HCT116 (cell line): Measurements from ENCODE around the gene CTRL. TPM values are rescaled to one million over a fixed set of nuclear protein-coding genes. Genes with fewer than 3 reads are reported as not detected.

Source experiments
- ATAC-seq: fragments of 200-7000 bp; cut with Tn5 transposase; 2 replicates; pipeline ENCODE4 v1.9.1; 2020; ENCODE audit warnings: mild to moderate bottlenecking, moderate library complexity
- BruUV-seq: library from RNA; stranded (reverse); fragments of 400-500 nt; replicated peaks from 2 replicates; lab custom pipeline; 2021; lab: Mats Ljungman, UMichigan
- CTCF ChIA-PET: fragments of 300-600 bp; sonication (Branson Sonifier 250); formaldehyde crosslinking; loops from one replicate; lab custom pipeline; 2021; ENCODE audit warnings: antibody characterized with exemption; lab: Charles Lee
- POLR2A ChIA-PET: fragments of 300-600, 350-600 bp; sonication (Branson Sonifier 250); formaldehyde crosslinking; loops from one replicate; lab custom pipeline; 2021; ENCODE audit warnings: antibody characterized with exemption; lab: Charles Lee
- RAD21 ChIA-PET, 2 experiments: fragments of 300-600 bp; sonication (Branson Sonifier 250); formaldehyde crosslinking; loops; one replicate each; lab custom pipeline; 2023; ENCODE audit warnings: low total read pairs in 2 of 2; ENCODE audit not compliant: uncharacterized antibody in 2 of 2, unreplicated experiment in 2 of 2, low non-redundant PET in 1 of 2; lab: Charles Lee
- DNase-seq: peaks from one replicate; pipeline ENCODE4 v3.0.0-alpha.2; 2010; ENCODE audit warnings: low read depth, low spot score
- H2AFZ ChIP-seq: fragments of 200-600 bp; shearing (Covaris generic), sonication (generic); 2 replicates; pipeline ENCODE4 v1.6.1; 2017; ENCODE audit warnings: low read depth, mixed run types, mixed read lengths, antibody characterized with exemption, low read length; ENCODE audit not compliant: poor library complexity, severe bottlenecking
- H3K27ac ChIP-seq: 2 replicates; pipeline ENCODE4 v1.5.1; 2012; ENCODE audit warnings: low read depth, low read length
- H3K27me3 ChIP-seq: fragments of 200-600 bp; sonication (generic); 2 replicates; pipeline ENCODE4 v1.6.1; 2016; ENCODE audit warnings: mixed run types, low read length, mixed read lengths; ENCODE audit not compliant: insufficient read depth
- H3K36me3 ChIP-seq, 2 experiments: fragments of 200-500 bp in 1 of 2; fragments of 200-600 bp in 1 of 2; sonication (Bioruptor generic) in 1 of 2; sonication (generic) in 1 of 2; 2 replicates each; pipeline versions ENCODE4 v1.5.1 to v1.6.1; 2014 to 2016; ENCODE audit warnings: low read length in 2 of 2, inconsistent platforms in 1 of 2, mixed read lengths in 1 of 2, mixed run types in 1 of 2; ENCODE audit not compliant: insufficient read depth in 2 of 2, control insufficient read depth in 1 of 2
- H3K4me1 ChIP-seq, 2 experiments: fragments of 200-600 bp in 1 of 2; sonication (generic) in 1 of 2; 2 replicates each; pipeline versions ENCODE4 v1.5.1 to v1.6.1; 2012 to 2017; ENCODE audit warnings: low read length in 2 of 2, inconsistent platforms in 1 of 2, mild to moderate bottlenecking in 1 of 2, mixed read lengths in 1 of 2, mixed run types in 1 of 2, moderate library complexity in 1 of 2; ENCODE audit not compliant: insufficient read depth in 2 of 2, control insufficient read depth in 1 of 2
- H3K4me2 ChIP-seq: fragments of 200-600 bp; sonication (generic); 2 replicates; pipeline ENCODE4 v1.6.1; 2017; ENCODE audit warnings: mixed run types, low read length, mixed read lengths
- H3K4me3 ChIP-seq, 2 experiments: fragments of 200-600 bp in 1 of 2; sonication (generic) in 1 of 2; replicated peaks in 1 of 2; 2 replicates each; pipeline ENCODE4 v1.5.1; 2011 to 2016; ENCODE audit warnings: low read length in 2 of 2, control low read depth in 1 of 2, low read depth in 1 of 2, mild to moderate bottlenecking in 1 of 2, mixed read lengths in 1 of 2, mixed run types in 1 of 2
- H3K79me2 ChIP-seq: fragments of 200-600 bp; sonication (generic); 2 replicates; pipeline ENCODE4 v1.6.1; 2017; ENCODE audit warnings: mild to moderate bottlenecking, mixed run types, low read length, moderate library complexity, mixed read lengths; ENCODE audit not compliant: insufficient read depth
- H3K9ac ChIP-seq: fragments of 200-600 bp; sonication (generic); 2 replicates; pipeline ENCODE4 v1.6.1; 2016; ENCODE audit warnings: low read length, mixed read lengths
- H3K9me2 ChIP-seq: fragments of 200-600 bp; sonication (generic), shearing (Covaris generic); 2 replicates; pipeline ENCODE4 v1.6.1; 2017; ENCODE audit warnings: mixed run types, mild to moderate bottlenecking, moderate library complexity; ENCODE audit not compliant: insufficient read depth
- H3K9me3 ChIP-seq, 2 experiments: fragments of 200-500 bp in 1 of 2; fragments of 200-600 bp in 1 of 2; sonication (Bioruptor generic) in 1 of 2; sonication (generic) in 1 of 2; 2 replicates each; pipeline ENCODE4 v1.6.1; 2014 to 2017; ENCODE audit warnings: low read length in 2 of 2, mixed read lengths in 2 of 2, inconsistent platforms in 1 of 2, low read depth in 1 of 2, mild to moderate bottlenecking in 1 of 2, mixed run types in 1 of 2, moderate library complexity in 1 of 2; ENCODE audit not compliant: control insufficient read depth in 1 of 2, insufficient read depth in 1 of 2
- H4K20me1 ChIP-seq: fragments of 200-600 bp; sonication (generic), shearing (Covaris generic); 2 replicates; pipeline ENCODE4 v1.6.1; 2017; ENCODE audit warnings: mixed run types, mild to moderate bottlenecking, moderate library complexity; ENCODE audit not compliant: insufficient read depth
- EGR1 ChIP-seq: IDR thresholded peaks from 2 replicates; pipeline ENCODE4 v1.6.1; 2012; ENCODE audit warnings: low read depth
- ELF1 ChIP-seq: IDR thresholded peaks from 2 replicates; pipeline ENCODE4 v1.6.1; 2012; ENCODE audit warnings: low read depth, borderline replicate concordance
- FOSL1 ChIP-seq: IDR thresholded peaks from 2 replicates; pipeline ENCODE4 v1.6.1; 2012; ENCODE audit warnings: low read depth
- JUND ChIP-seq: IDR thresholded peaks from 2 replicates; pipeline ENCODE4 v1.6.1; 2012
- RAD21 ChIP-seq: IDR thresholded peaks from 2 replicates; pipeline ENCODE4 v1.6.1; 2012; ENCODE audit warnings: low read depth, mild to moderate bottlenecking
- SIN3A ChIP-seq: IDR thresholded peaks from 2 replicates; pipeline ENCODE4 v1.6.1; 2012; ENCODE audit warnings: low read depth
- SP1 ChIP-seq: IDR thresholded peaks from 2 replicates; pipeline ENCODE4 v1.6.1; 2012; ENCODE audit warnings: low read depth
- YY1 ChIP-seq: IDR thresholded peaks from 2 replicates; pipeline ENCODE4 v1.6.1; 2011; ENCODE audit warnings: low read length, low read depth, moderate library complexity, mild to moderate bottlenecking; ENCODE audit not compliant: insufficient replicate concordance; ENCODE audit errors: extremely low read depth
- ZNF274 ChIP-seq: fragments of 200-500 bp; sonication (Bioruptor generic); IDR thresholded peaks from 2 replicates; pipeline ENCODE4 v1.6.1; 2014; ENCODE audit warnings: mild to moderate bottlenecking, low read depth, low read length, inconsistent platforms
- intact Hi-C: fragments of 100-400 bp; cut with micrococcal nuclease; formaldehyde crosslinking; loops from 2 replicates; pipeline ENCODE4 v1.10.0; 2022
- total RNA-seq: library from RNA; stranded (reverse); gene quantifications from one replicate; pipeline ENCODE4 v1.2.1, GENCODE V29; 2021; ENCODE audit not compliant: unreplicated experiment
- TF ChIP-seq, protein P1 (sequence below), 3 experiments: fragments of 200-600 bp in 1 of 3; sonication (generic) in 1 of 3; IDR thresholded peaks in 2 of 3; conservative IDR thresholded peaks in 1 of 3; 2 replicates each; pipeline ENCODE4 v1.5.1; 2012 to 2017; ENCODE audit warnings: low read depth in 2 of 3, low read length in 2 of 3, antibody characterized with exemption in 1 of 3, borderline replicate concordance in 1 of 3, control low read depth in 1 of 3, mild to moderate bottlenecking in 1 of 3, mixed read lengths in 1 of 3, mixed run types in 1 of 3, moderate library complexity in 1 of 3; ENCODE audit not compliant: insufficient read depth in 1 of 3
- TF ChIP-seq, protein P2 (sequence below): IDR thresholded peaks from 2 replicates; pipeline ENCODE4 v1.6.1; 2012; ENCODE audit warnings: low read depth

Gene CTRL
- total RNA-seq, 1 experiment from 2014 or later = 3.4 TPM

DNA sequence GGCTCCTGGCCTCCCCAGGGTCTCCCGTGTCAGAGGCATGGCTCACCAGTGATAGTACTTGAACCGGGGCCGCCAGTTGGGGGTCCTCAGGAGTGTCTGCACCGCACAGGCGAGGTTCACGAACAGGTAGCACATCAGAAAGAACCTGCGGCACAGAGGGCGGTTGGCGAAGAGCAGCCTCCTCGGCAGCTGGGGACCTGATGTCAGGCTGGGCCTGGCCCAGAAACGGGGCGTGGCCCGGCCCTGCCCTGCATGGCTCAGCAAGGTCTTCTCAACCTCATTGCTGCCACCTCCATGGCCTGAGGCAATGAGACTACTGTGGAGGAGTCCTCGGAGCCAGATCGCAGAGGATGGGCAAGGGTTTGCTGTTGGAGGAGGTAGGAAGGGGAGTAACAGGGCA is 16.4 kb upstream of the CTRL start:
- CTCF ChIA-PET = no interaction called here
- Histone ChIP-seq H3K4me1 (no peaks in the 10 kb centered on the region), H3K4me2 (no peak overlapping the region), H3K79me2 (no peaks in the 10 kb centered on the region), H3K9ac (no peak overlapping the region), H4K20me1 (no peaks in the 10 kb centered on the region)
- POLR2A ChIA-PET = interaction anchor here (1.3 kb wide), 1 partner anchor 12 kb away, joined by 3 read pairs; no protein-coding TSS in a partner anchor
- DNase-seq = no peak
- no TSS peak for BruUV-seq
- intact Hi-C loops = no loop called here
- TF ChIP-seq FOSL1 (no peak), ELF1 (no peak), JUND (no peak), YY1 (no peak)
- TF ChIP-seq, all 23 proteins: peak for 0
- Histone ChIP-seq H2AFZ (no peak overlapping the region), H3K27ac (no peak overlapping the region), H3K36me3 (peaks cover 4 to 14% of the 10 kb centered on the region in 2 experiments; a peak in 2 of 4 replicates), H3K9me2 (no peaks in the 10 kb centered on the region), H3K27me3 (no peaks in the 10 kb centered on the region), H3K9me3 (no peaks in the 10 kb centered on the region), H3K4me3 (no peak overlapping the region)
- RAD21 ChIA-PET = no interaction called here
- ATAC-seq = peak; percentile 9; the same call in 1 of the 2 replicates

DNA sequence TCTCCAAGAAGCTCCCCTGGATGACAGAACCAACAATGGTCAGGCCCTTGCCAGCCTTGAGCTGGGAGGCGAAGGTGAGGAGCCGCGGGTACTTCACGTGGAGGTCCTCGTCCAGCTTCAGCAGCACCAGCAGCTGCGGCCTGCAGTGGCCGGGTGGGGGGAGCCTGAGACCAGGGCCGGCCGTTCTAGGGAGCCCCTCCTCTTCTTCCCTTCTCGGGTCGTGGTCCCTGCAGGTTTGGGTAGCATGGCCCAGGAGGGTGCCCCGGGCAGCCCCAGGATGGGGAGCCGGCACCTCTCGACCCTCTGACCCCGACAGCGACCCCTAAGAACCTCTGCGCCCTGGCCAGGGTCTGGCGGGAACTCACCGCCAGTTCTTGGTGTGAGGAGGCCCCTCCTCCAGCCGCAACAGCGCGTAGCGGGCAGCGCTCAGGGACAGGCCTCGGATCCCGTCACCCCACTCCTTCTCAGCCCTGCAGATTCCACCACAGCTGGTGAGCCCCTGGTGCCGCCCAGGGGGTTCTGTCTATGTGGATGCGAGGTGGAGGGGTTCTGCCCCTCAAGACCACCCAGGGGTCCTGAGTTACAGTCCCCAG is 15.4 kb upstream of the CTRL start:
- Histone ChIP-seq H3K9me2 (no peaks in the 10 kb centered on the region), H2AFZ (no peak overlapping the region), H3K27me3 (no peaks in the 10 kb centered on the region), H3K4me2 (no peak overlapping the region), H3K9me3 (no peaks in the 10 kb centered on the region), H3K27ac (no peak overlapping the region), H3K4me3 (no peak overlapping the region), H3K79me2 (no peaks in the 10 kb centered on the region), H3K4me1 (peaks cover 0 to 2% of the 10 kb centered on the region in 2 experiments; a peak in 1 of 4 replicates), H4K20me1 (no peaks in the 10 kb centered on the region), H3K36me3 (peaks cover 4 to 17% of the 10 kb centered on the region in 2 experiments; a peak in 2 of 4 replicates), H3K9ac (no peak overlapping the region)
- intact Hi-C loops = no loop called here
- DNase-seq (no peak), ATAC-seq (no peak)
- ChIA-PET RAD21 (no interaction called here), POLR2A (no interaction called here), CTCF (interaction anchor here (0.5 kb wide), 1 partner anchor 134 kb away, joined by 3 read pairs; no protein-coding TSS in a partner anchor)
- no peak for TF ChIP-seq SIN3A
- no peak for TF ChIP-seq YY1
- no peak for TF ChIP-seq SP1
- no peak for TF ChIP-seq RAD21
- no peak for TF ChIP-seq EGR1
- TF ChIP-seq, protein P1, sequence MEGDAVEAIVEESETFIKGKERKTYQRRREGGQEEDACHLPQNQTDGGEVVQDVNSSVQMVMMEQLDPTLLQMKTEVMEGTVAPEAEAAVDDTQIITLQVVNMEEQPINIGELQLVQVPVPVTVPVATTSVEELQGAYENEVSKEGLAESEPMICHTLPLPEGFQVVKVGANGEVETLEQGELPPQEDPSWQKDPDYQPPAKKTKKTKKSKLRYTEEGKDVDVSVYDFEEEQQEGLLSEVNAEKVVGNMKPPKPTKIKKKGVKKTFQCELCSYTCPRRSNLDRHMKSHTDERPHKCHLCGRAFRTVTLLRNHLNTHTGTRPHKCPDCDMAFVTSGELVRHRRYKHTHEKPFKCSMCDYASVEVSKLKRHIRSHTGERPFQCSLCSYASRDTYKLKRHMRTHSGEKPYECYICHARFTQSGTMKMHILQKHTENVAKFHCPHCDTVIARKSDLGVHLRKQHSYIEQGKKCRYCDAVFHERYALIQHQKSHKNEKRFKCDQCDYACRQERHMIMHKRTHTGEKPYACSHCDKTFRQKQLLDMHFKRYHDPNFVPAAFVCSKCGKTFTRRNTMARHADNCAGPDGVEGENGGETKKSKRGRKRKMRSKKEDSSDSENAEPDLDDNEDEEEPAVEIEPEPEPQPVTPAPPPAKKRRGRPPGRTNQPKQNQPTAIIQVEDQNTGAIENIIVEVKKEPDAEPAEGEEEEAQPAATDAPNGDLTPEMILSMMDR (IDR thresholded peaks at IDR 0.05 in 2 of 3, conservative IDR thresholded peaks at IDR 0.05 in 1 of 3; ENCODE audit: borderline replicate concordance in 1 of 3, insufficient read depth in 1 of 3, low read depth in 2 of 3, low read length in 2 of 3) = no peak
- TF ChIP-seq ZNF274 = no peak
- TF ChIP-seq, protein P2, sequence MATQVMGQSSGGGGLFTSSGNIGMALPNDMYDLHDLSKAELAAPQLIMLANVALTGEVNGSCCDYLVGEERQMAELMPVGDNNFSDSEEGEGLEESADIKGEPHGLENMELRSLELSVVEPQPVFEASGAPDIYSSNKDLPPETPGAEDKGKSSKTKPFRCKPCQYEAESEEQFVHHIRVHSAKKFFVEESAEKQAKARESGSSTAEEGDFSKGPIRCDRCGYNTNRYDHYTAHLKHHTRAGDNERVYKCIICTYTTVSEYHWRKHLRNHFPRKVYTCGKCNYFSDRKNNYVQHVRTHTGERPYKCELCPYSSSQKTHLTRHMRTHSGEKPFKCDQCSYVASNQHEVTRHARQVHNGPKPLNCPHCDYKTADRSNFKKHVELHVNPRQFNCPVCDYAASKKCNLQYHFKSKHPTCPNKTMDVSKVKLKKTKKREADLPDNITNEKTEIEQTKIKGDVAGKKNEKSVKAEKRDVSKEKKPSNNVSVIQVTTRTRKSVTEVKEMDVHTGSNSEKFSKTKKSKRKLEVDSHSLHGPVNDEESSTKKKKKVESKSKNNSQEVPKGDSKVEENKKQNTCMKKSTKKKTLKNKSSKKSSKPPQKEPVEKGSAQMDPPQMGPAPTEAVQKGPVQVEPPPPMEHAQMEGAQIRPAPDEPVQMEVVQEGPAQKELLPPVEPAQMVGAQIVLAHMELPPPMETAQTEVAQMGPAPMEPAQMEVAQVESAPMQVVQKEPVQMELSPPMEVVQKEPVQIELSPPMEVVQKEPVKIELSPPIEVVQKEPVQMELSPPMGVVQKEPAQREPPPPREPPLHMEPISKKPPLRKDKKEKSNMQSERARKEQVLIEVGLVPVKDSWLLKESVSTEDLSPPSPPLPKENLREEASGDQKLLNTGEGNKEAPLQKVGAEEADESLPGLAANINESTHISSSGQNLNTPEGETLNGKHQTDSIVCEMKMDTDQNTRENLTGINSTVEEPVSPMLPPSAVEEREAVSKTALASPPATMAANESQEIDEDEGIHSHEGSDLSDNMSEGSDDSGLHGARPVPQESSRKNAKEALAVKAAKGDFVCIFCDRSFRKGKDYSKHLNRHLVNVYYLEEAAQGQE = no peak
- BruUV-seq = no TSS peak
